Thyroid gland (tissue), 4 donors: ENCODE measurements around the gene METTL25B. TPM values are rescaled to one million over a fixed set of nuclear protein-coding genes. Genes with fewer than 3 reads are reported as not detected.

Experiments
- DNase-seq, 2 donors: peaks; one replicate each; pipeline ENCODE4 v3.0.0-alpha.2; 2019
- H3K27ac ChIP-seq, 3 donors: fragments of 200-600 bp; sonication (generic); 1 replicate in 2 of 3; 2 replicates in 1 of 3; pipeline ENCODE4 v1.5.1; 2016 to 2019; ENCODE audit warnings: mild to moderate bottlenecking in 1 of 3, moderate library complexity in 1 of 3
- H3K27me3 ChIP-seq: fragments of 200-600 bp; sonication (generic); one replicate; pipeline ENCODE4 v1.5.1; 2019
- H3K36me3 ChIP-seq, 2 donors: fragments of 200-600 bp; sonication (generic); one replicate each; pipeline ENCODE4 v1.5.1; 2016 to 2019
- H3K4me1 ChIP-seq, 2 donors: fragments of 200-600 bp; sonication (generic); one replicate each; pipeline ENCODE4 v1.5.1; 2017 to 2019
- H3K4me3 ChIP-seq, 3 donors: fragments of 200-600 bp; sonication (generic); replicated peaks in 1 of 3; 1 replicate in 2 of 3; 2 replicates in 1 of 3; pipeline ENCODE4 v1.5.1; 2016; ENCODE audit warnings: mild to moderate bottlenecking in 1 of 3
- H3K9me3 ChIP-seq: fragments of 200-600 bp; sonication (generic); one replicate; pipeline ENCODE4 v1.5.1; 2017
- CTCF ChIP-seq, 6 experiments: fragments of 200-600 bp in 3 of 6; fragments of 450-650 bp in 3 of 6; sonication (generic) in 3 of 6; IDR thresholded peaks; one replicate each; pipeline ENCODE4 v1.5.1; 2016 to 2019; ENCODE audit warnings: antibody characterized with exemption in 6 of 6, mild to moderate bottlenecking in 2 of 6, inconsistent platforms in 1 of 6, moderate library complexity in 1 of 6
- POLR2A ChIP-seq, 2 donors: fragments of 450-650 bp; IDR thresholded peaks; one replicate each; pipeline ENCODE4 v1.6.1; 2017; ENCODE audit warnings: antibody characterized with exemption in 2 of 2, mild to moderate bottlenecking in 2 of 2, moderate library complexity in 1 of 2
- WGBS, 2 donors: methylation state at CpG; one replicate each; pipeline ENCODE4 v1.1.5; 2017; 5-methylcytosine and 5-hydroxymethylcytosine counted together
- intact Hi-C: fragments of 100-400 bp; cut with DNase I; formaldehyde crosslinking; loops from one replicate; pipeline ENCODE4 v1.15.1; 2023
- total RNA-seq, 4 donors: library from RNA; depleted of rRNA; stranded (reverse); fragments of >200 nt; gene quantifications; one replicate each; pipeline ENCODE4 v1.2.3, GENCODE V29; 2016

The METTL25B gene
- total RNA-seq, 4 donors from 2014 or later, result 15.5 to 33.4 (median 25.3) TPM

GRCh38 chr1:156772222-156772621 lies 44.0 kb downstream of the METTL25B start:
- Histone ChIP-seq H3K27ac (no peak overlapping the region), H3K4me1 (peaks cover 28 to 45% of the 10 kb centered on the region in 2 donors), H3K4me3 (no peak overlapping the region), H3K27me3 (no peaks in the 10 kb centered on the region), H3K9me3 (no peaks in the 10 kb centered on the region), H3K36me3 (no peaks in the 10 kb centered on the region)
- 87% methylated on average over 3 of the region's 3 CpGs for WGBS, 2 donors
- intact Hi-C loops, result no loop called here
- TF ChIP-seq CTCF (IDR thresholded peaks at IDR 0.05) (no peak), POLR2A (IDR thresholded peaks at IDR 0.05) (no peak)
- no peak for DNase-seq

- intact Hi-C loops, result no loop called here
- 58 to 60% methylated on average over 9 of the region's 9 CpGs for WGBS, 2 donors
- Histone ChIP-seq H3K27me3 (no peaks in the 10 kb centered on the region), H3K9me3 (no peaks in the 10 kb centered on the region), H3K36me3 (no peaks in the 10 kb centered on the region), H3K4me3 (no peak overlapping the region), H3K27ac (peak overlapping the region in 2 of 3 donors; percentile 13 to 38), H3K4me1 (peaks cover 28 to 47% of the 10 kb centered on the region in 2 donors)
- TF ChIP-seq CTCF (IDR thresholded peaks at IDR 0.05), result no peak
- TF ChIP-seq POLR2A (IDR thresholded peaks at IDR 0.05), result no peak
- DNase-seq, result no peak
Observed at GRCh38 chr1:156772728-156773497, 44.6 kb downstream of the METTL25B start.

- no peak for DNase-seq
- Histone ChIP-seq H3K36me3 (no peaks in the 10 kb centered on the region), H3K27ac (no peak overlapping the region), H3K9me3 (no peaks in the 10 kb centered on the region), H3K4me1 (peaks cover 23 to 44% of the 10 kb centered on the region in 2 donors), H3K27me3 (no peaks in the 10 kb centered on the region), H3K4me3 (no peak overlapping the region)
- intact Hi-C loops, result no loop called here
- TF ChIP-seq POLR2A (IDR thresholded peaks at IDR 0.05) (no peak), CTCF (IDR thresholded peaks at IDR 0.05) (no peak)
- WGBS, 2 donors, result 92 to 93% methylated on average over 3 of the region's 3 CpGs
Observed at GRCh38 chr1:156773607-156774006, 45.3 kb downstream of the METTL25B start.

GRCh38 chr1:156775799-156776198 lies 47.5 kb downstream of the METTL25B start:
- TF ChIP-seq CTCF (IDR thresholded peaks at IDR 0.05), result no peak
- TF ChIP-seq POLR2A (IDR thresholded peaks at IDR 0.05), result no peak
- intact Hi-C loops, result no loop called here
- no peak for DNase-seq
- Histone ChIP-seq H3K4me1 (peaks cover 14 to 27% of the 10 kb centered on the region in 2 donors), H3K27ac (no peak overlapping the region), H3K36me3 (no peaks in the 10 kb centered on the region), H3K9me3 (no peaks in the 10 kb centered on the region), H3K4me3 (no peak overlapping the region), H3K27me3 (no peaks in the 10 kb centered on the region)
- 89 to 93% methylated on average over 5 of the region's 5 CpGs for WGBS, 2 donors

- Histone ChIP-seq H3K4me3 (no peak overlapping the region), H3K9me3 (no peaks in the 10 kb centered on the region), H3K27me3 (no peaks in the 10 kb centered on the region), H3K27ac (no peak overlapping the region), H3K36me3 (no peaks in the 10 kb centered on the region), H3K4me1 (peaks cover 19 to 27% of the 10 kb centered on the region in 2 donors)
- intact Hi-C loops, result no loop called here
- TF ChIP-seq CTCF (IDR thresholded peaks at IDR 0.05), result no peak
- TF ChIP-seq POLR2A (IDR thresholded peaks at IDR 0.05), result no peak
- DNase-seq, result peak in 1 of 2 donors; percentile 5
- WGBS, 2 donors, result 58 to 59% methylated on average over 4 of the region's 4 CpGs
Observed at GRCh38 chr1:156776942-156777341, 48.7 kb downstream of the METTL25B start.
